Measurements from ENCODE around the gene GNG3. TPM values are rescaled to one million over a fixed set of nuclear protein-coding genes. Genes with fewer than 3 reads are reported as not detected.
"Not testable (repeated sequence)": the region's sequence is repeated elsewhere in the genome, so short reads cannot be mapped to it uniquely, and the experiment has no call there.

GNG3 gene
- total RNA-seq, 1 experiment from 2014 or later: not detected

DNA sequence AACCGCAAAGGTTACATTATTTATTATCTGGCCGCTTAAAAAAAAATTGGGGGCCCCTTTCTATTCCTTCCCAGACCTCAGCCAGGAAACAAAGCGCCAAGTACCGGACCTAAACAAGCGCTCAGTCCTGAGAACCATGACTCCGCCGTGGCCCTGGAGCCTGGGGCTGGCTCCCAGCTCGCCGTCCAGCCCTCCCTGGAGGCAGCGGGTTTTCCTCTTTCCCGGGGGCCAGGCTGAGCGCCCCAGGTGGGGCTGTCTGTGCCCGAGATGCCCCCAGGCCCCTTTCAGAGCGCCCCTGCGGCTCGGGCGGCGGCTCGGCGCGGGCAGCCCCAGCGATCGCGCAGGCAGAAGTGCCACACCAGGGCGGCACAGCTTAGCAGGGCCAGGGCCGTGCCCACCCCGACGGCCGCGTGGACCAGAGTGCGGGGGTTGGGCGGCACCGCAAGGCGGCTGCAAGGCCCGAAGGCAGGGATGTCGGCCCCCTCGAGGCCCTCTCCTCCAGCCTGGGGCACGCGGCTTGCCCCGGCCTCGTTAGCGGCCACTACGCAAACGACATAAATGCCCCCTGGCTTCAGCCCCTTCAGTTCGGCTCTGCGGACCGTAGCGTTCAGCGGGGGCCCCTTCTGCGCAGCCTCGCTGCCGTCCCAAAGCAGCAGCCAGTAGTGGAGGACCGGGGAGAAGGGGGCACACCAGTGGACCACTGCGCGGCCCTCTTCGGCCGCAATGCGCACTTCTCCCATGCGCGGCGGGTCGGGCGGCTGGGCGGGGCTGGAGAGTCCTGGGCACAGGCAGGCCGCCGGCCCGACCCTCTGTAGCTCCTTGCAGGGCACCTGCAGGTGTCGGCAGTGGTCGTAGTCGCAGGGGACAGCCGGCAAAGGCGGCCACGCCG lies 19.7 kb upstream of the GNG3 start:
- no peak for DNase-seq (ENCODE audit: low spot score)

- DNase-seq (ENCODE audit: low spot score): no peak
These were observed 19.0 kb upstream of the GNG3 start for GRCh38 chr11:62688491-62688890.

DNA sequence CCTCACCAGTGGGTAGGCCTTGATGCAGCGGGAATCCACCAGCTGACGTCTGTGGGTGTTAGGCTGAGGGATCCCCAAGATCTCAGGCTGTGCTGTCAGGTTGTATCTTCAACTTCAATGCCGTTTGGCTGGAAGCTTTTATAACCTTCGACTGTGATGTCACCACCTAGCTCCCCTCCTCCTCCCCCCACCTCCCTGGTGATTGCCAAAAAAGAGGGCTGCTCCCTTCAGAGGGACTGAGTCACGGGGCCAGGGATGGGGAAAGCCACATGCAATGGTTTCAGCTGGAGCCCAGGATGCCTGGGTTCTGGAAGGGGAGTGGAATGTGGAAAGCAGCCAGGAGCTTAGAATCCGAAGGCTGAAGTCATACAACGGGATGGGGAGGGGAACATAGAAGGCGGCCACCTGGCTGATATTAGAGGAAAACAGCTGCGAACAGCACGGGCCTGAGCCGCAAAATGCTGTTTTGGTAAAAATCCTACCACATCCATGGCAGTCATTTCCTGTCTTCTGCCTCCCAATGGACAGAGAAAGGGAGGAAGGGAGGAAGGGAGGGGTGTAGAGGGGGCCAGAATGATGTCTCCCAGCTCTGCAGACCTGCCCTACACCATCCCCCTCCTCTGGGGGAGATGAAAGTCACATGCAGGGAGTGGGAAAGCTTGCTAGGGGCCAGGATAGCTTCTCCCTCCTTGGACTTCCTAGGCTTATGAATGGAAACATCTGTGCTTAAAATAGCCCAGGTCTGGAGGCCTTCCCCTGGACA lies 17.9 kb upstream of the GNG3 start, which contains the start of gene LRRN4CL:
Gene LRRN4CL, minus strand, starts transcription at position 110 of the 763 bp plus-strand sequence. CDS start 1,022 bp downstream, outside the sequence.
- DNase-seq (ENCODE audit: low spot score): no peak

DNA sequence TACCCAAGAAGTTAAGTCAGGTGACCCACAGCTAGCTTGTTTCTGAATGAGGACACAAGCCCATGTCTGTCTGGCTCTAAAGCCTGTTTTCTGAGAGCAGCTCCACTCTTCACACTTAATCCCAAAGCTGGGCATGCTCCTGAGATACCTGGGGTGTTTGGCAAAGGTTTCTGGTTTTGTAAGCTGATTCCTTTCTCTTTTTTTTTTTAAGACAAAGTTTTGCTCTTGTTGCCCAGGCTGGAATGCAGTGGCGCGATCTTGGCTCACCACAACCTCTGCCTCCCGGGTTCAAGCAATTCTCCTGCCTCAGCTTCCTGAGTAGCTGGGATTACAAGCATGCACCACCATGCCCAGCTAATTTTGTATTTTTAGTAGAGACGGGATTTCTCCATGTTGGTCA lies 13.9 kb upstream of the GNG3 start:
- DNase-seq (ENCODE audit: low spot score): not testable (repeated sequence)

DNA sequence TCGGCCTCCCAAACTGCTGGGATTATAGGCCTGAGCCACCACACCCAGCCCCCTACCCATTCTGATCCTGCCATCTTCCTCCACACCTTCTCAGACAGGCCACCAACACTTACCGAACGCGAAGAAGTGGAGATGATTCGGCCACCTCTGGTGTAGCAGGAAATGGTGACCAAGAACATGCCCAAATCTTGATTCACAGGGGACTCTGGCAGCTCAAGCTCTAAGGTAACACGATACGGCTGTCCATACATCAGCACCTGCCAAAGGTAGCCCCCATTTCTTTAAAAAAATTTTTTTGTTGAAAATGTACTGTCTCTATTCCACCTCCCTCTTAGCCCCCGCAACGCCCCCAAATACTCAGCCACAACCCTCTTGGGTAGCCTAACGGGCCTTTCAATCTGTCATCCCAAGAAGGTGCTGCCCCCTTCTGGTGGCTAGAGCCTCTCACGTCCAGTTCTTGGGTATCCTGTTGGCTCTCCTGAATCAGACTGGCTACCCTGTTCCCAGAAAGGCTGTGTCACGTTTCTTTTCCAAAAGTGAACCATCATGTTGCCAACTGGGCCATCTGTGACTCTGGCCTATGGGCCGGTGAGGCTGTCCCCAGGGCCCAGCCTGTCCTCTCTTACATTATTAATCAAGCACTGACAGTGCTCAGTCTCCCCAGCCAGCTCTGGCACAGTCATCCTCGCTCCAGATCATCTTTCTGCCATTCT lies 12.9 kb upstream of the GNG3 start:
- DNase-seq (ENCODE audit: low spot score): peak; percentile 91

DNA sequence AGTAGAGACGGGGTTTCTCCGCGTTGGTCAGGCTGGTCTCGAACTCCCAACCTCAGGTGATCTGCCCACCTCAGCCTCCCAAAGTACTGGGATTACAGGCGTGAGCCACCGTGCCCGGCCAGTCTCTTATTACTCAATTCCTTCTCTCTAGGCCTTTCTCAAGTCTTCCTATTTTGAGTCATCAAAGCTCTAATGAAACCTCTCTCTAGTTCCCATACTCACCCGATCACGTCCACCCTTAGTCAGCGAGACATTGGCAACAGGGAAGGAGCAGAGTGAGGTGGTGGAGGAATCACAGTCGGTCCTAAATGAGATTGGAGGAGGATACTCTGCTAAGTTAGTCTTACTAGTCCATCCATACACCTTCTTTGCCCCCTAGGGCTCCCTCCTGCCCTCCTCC lies 5.2 kb upstream of the GNG3 start:
- no peak for DNase-seq (ENCODE audit: low spot score)

- DNase-seq (ENCODE audit: low spot score): not testable (repeated sequence)
These were observed 3.6 kb upstream of the GNG3 start for GRCh38 chr11:62703921-62704320.

GRCh38 chr11:62705413-62705812 lies 2.1 kb upstream of the GNG3 start:
- peak; percentile 74 for DNase-seq (ENCODE audit: low spot score)

DNA sequence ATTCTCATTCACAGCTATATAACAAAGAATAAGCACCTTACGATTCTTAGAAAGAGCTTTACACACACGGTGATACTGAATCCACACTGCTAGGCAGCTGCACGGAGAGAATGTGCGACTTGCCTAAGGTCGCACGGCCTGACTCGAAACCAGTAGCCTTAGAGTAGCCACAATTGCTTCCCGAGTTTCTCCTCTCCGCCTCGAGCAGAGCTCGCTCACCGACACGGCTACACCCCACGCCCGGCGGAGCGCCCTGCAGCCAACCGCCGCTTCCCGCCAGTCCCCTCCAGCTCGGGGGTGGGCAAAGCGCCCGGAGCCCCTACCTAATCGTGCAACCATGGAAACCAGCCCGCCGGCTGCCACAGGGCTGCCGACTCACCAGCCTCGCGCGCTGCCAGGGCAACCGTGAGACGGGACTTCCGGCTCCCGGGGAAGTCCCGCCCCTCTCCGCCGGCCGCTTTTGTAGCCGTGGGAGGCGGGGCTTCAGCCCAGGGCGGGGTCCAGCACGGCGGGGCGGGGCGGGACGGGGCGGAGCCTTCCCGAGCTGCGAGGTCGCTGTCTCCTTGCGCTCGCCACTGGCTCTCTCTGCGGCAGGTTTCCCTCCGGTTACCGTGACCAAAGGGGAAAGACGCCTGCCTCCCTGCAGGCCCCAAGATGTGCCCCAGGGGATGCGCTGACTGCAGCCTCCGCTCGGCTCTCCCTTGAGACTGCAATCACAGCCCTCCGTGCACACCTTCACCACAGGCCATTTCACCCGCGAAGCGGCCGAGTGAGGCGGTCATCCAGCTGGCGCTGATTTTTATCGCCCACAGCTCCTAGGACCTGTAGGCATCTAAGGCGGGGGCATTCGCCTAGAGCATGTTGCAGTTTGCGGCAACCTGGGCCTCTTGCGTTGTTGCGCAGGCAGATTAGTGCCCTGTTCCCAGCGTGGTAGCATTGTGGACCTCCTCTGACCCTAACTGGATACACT lies 1.3 kb upstream of the GNG3 start:
- DNase-seq (ENCODE audit: low spot score): peak; percentile 98

GRCh38 chr11:62706850-62707247 lies 627 bp upstream of the GNG3 start:
- no peak for DNase-seq (ENCODE audit: low spot score)

GRCh38 chr11:62708392-62708791 lies 916 bp downstream of the GNG3 start:
- no peak for DNase-seq (ENCODE audit: low spot score)

- no peak for DNase-seq (ENCODE audit: low spot score)
These were observed 1.3 kb downstream of the GNG3 start for GRCh38 chr11:62708793-62709192.

GRCh38 chr11:62709247-62710000 lies 1.9 kb downstream of the GNG3 start:
- peak; percentile 99 for DNase-seq (ENCODE audit: low spot score)

- DNase-seq (ENCODE audit: low spot score): no peak
These were observed 2.5 kb downstream of the GNG3 start for GRCh38 chr11:62710001-62710345.

GRCh38 chr11:62712276-62712812 lies 4.9 kb downstream of the GNG3 start:
- no peak for DNase-seq (ENCODE audit: low spot score)

DNA sequence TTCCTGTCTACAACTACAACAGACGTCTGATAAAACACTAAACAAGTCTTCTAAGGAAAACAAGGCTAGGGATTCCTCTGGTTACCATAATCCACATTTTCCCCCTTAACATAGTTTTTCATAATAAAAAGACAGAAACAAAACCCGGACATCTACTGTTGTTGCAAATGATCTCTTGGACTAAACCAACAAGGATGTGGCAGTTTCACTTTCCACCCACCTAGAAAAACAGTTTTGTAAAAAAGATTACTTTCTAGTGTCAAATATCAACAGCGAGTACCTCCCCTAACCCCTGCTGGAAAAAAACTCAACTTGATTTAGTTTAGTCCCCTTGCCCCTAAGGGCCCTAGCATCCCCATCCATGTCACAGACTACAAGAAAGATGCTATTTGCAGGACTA lies 5.4 kb downstream of the GNG3 start:
- no peak for DNase-seq (ENCODE audit: low spot score)

DNA sequence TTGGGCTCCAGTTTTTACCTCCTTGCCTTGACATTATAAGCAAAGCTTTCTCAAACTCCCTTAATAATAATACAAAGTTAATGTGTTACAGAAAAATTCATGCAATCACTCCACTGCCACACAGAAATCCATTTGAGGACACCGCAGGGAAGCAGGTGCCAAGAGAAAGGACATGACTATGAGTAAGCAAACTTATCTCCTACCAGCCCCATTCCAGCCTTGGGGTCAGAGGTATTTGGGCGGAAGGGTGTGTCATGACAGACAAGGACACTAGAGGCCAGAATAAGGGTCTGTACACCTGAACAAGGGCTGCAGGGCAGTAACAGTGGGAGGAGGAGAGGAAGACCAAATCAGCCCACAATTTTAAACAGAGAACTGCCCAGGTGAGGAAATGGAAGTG lies 5.9 kb downstream of the GNG3 start:
- DNase-seq (ENCODE audit: low spot score): peak; percentile 75

DNA sequence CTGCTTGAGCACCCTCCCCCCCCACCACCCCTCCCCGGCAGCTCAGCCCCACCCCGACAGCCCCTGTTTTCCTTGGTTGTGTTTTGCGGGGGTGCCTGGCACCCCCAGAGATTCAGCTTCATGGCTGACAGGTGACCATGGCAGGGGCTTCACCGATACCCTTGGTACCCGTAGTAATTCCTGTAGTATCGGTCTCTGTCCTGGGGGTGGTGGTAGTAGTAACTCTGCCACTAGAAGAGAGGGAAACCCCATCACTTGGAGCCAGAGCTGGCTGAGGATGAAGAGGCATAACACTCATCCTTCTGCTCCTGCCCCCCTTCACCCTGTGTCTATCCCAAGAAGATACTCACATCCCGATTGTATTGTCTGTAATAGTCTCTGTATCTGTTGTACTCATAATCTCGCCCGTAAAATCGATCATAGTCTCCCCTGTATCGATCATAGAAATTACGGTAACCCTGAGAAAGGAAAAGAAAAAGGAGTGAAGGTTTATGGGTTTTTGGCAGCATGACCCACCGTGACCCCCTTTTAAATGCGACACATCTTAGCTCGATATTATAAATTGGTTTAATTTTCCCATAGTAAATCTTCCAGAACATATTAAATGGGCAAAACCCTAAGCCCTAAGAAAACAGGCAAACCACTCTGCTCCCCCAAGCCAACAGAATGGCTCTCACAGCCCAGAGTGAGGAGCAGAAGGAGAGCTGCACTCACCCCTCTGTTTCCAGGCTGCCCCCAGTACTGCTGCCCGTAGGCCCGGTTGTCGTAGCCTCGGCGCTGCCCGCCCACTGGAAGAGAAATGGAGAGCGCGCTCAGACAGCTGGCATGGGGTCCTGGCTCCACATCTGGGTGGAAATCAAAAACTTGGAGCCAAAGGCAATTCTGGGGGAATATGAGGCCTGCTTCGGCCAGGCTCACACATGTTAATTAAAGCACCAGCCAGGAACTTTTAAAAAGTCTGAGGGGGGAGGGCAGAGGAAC lies 8.0 kb downstream of the GNG3 start:
- no peak for DNase-seq (ENCODE audit: low spot score)

- no peak for DNase-seq (ENCODE audit: low spot score)
These were observed 8.7 kb downstream of the GNG3 start for GRCh38 chr11:62716206-62716605.
